Activated naive CD4-positive, alpha-beta T cell treated with anti-CD3 and anti-CD28 coated beads, Interleukin-2, amount 50 U/mL, for 72 hours (primary cell): ENCODE results near the gene CRAT. TPM values are rescaled to one million over a fixed set of nuclear protein-coding genes. Genes with fewer than 3 reads are reported as not detected.
A peak's percentile ranks its signal among the peaks of the same experiment; 100 is the strongest.

Experiments
- ATAC-seq, 2 donors: fragments of 150-1000 bp; cut with Tn5 transposase; 2 replicates each; pipeline ENCODE4 v1.10.0; 2021; ENCODE audit warnings: mild to moderate bottlenecking in 2 of 2, moderate library complexity in 2 of 2
- DNase-seq, 2 donors: peaks; one replicate each; pipeline ENCODE4 v3.0.0; 2021 to 2022; ENCODE audit warnings: low spot score in 2 of 2
- H3K27ac Mint-ChIP-seq, 2 donors: one replicate each; pipeline ENCODE4 v1.8.0; 2022; ENCODE audit warnings: mild to moderate bottlenecking in 2 of 2, mixed read lengths in 2 of 2
- H3K36me3 Mint-ChIP-seq, 2 donors: one replicate each; pipeline ENCODE4 v1.8.0; 2022; ENCODE audit warnings: mixed read lengths in 2 of 2
- H3K9me3 Mint-ChIP-seq, 2 donors: one replicate each; pipeline ENCODE4 v1.8.0; 2022; ENCODE audit warnings: mixed read lengths in 2 of 2
- total RNA-seq, 2 donors: library from RNA; stranded (reverse); gene quantifications; one replicate each; pipeline ENCODE4 v1.2.3, GENCODE V29; 2022

CRAT gene
- total RNA-seq, result 10 to 100 TPM; 14.7 to 35.6 TPM

- peak; percentile 90 to 93 for ATAC-seq
- Mint-ChIP-seq H3K27ac (peak within 1 kb of the TSS; percentile 94 to 97), H3K9me3 (no peaks in the 10 kb centered on the region), H3K36me3 (peaks cover 0 to 9% of the 10 kb centered on the region in 2 donors)
- DNase-seq, result peak; percentile 94 to 95
These were observed at the start of gene CRAT, which contains the start of gene PTPA for GRCh38 chr9:129110740-129111527. CRAT (minus strand) TSS chr9:129110793; CDS start chr9:129110509, 284 bp downstream. PTPA (plus strand) TSS chr9:129111415; CDS start chr9:129111601, 186 bp downstream.

GRCh38 chr9:129156163-129156562 is 45.6 kb upstream of the CRAT start:
- no peaks in the 10 kb centered on the region for H3K36me3 Mint-ChIP-seq
- DNase-seq (no peak), ATAC-seq (no peak)
- no peaks in the 10 kb centered on the region for H3K9me3 Mint-ChIP-seq
- no peak overlapping the region for H3K27ac Mint-ChIP-seq

DNA sequence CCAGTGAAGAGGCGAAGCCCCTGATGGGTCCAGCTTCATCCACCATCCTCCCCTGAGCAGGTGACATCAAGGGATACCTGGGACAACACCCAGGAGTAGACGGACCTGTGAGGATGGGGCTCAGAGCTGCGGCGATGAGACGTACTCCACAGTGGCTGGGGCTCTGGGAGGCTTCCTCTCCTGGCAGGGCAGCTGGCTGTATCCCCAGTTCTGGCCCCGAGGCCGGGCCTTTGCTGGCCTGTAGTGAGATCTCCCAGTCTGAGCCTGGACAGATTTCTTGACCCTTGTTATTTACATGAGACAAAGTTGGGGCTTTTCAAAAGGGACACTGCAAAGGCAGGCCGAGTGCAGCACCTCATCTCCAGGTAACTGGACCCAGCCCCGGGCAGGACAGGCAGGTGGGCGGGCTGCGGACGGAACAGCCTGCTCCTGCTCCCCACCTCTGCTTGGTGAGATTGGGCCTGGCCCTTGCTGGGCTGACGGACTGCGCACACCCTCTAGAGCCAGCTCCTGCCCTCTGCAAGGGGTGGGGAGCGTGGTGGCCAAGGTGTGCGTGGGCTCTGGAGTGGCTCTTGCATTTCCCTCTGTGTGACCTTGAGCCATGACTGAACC is 44.4 kb upstream of the CRAT start:
- ATAC-seq (no peak), DNase-seq (no peak)
- Mint-ChIP-seq H3K27ac (no peak overlapping the region), H3K9me3 (no peaks in the 10 kb centered on the region), H3K36me3 (no peaks in the 10 kb centered on the region)

- Mint-ChIP-seq H3K36me3 (no peaks in the 10 kb centered on the region), H3K9me3 (no peaks in the 10 kb centered on the region), H3K27ac (peak overlapping the region; percentile 37 to 66)
- ATAC-seq (no peak), DNase-seq (no peak)
These were observed 40.9 kb upstream of the CRAT start for GRCh38 chr9:129151469-129151868.

DNA sequence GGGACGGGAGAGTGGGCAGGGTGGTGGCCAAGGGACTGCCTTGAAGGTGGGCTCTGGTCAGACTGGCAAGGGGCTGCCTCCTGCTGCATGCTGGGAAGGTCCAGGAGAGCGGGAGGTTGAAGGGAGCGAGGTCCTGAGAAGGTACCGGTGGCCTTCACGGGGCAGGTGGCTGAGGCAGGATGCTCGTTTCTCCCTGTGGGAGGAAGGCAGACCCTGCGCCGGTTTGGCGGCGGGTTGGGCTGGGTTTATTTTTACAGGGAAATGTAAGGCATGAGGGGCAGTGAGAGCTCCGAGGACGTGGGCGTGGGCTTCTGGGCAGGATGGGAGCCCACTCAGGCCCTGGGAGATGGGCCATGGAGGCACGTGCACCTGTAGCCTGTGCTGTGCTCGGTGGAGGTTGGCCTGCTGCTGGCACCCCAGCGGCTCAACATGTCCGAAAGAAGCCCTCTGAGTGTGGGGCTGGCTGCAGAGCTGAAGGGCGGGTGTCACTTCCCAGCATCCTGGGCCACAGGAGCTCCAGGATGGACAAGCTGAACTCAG is 40.1 kb upstream of the CRAT start:
- Mint-ChIP-seq H3K27ac (peak overlapping the region in 1 of 2 donors; percentile 81), H3K9me3 (no peaks in the 10 kb centered on the region), H3K36me3 (no peaks in the 10 kb centered on the region)
- DNase-seq, result no peak
- no peak for ATAC-seq

DNA sequence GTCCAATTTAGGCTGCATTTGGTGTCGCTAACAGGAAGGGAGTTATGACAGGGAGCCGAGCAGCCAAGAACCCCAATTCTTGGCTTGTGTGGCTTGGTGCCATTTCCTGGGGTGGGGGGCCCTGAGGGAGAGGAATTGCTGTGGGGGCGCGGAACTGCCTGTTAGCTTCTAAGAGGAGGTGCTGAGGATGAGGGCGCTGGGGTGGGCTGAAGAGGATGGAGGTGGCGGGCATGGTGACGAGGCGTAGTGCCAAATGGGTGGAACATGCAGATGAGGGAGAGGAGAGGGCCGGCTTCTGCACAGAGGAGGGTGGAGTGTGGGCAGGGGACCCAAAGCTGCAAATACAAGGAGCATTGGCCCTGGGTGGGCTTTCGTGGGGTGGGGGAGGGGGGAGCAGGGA is 39.5 kb upstream of the CRAT start:
- no peak for DNase-seq
- peak overlapping the region in 1 of 2 donors; percentile 81 for H3K27ac Mint-ChIP-seq
- no peaks in the 10 kb centered on the region for H3K36me3 Mint-ChIP-seq
- no peak for ATAC-seq
- no peaks in the 10 kb centered on the region for H3K9me3 Mint-ChIP-seq

DNA sequence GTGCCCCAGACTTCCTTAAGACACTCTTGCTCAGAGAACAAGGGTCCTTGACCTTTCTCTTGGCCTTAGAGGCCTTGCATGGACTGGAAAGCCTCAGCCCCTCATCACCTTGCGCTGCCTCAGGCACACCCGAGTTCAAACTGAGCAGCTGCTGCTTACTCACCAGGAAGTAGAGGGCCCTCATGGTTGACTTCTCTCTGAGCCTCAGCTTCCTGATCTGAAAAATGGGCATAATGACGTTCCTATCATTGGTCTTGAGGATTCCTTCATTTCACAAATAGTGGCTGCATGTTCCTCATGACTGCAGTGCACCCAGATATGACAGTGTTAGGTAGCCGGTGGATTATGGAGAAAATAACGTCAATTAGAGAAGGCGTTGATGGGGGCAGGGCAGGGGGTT is 38.8 kb upstream of the CRAT start:
- no peak for DNase-seq
- Mint-ChIP-seq H3K27ac (peak overlapping the region in 1 of 2 donors; percentile 33), H3K36me3 (no peaks in the 10 kb centered on the region)

DNA sequence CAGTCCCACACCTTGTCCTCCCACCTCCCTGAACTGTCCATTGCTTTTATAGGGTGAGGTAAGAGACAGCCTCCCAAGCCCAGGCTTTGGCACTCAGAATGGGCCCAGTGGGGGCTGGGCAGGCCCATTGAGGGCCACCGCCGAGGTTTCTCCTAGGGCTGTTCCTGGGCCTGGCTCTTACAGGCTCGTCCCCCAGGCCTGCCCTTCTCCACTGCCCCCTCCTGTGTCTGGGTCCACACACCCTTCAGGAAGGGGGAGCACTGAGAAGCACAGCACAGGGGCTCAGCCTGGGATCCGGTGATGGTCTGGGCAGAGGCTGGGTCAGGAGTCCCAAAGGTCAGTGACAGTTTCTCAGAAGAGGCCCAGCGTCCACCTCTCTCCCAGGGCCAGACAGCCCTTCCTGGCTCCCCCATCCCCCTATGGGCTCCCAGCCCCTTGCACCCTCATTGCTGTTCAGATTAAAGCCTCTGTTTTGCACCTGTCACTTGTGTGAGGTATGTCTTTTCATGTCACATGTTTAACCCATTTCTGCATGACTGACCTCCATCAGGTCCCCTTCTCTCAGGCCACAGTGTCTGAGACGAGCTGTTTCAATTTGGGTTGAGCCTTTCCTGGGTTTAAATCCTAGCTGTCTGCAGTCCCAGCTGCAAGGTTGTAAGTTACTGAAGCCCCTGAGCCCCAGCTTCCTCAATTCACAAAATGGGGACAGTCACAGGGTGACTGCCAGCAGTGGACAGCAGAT is 38.0 kb upstream of the CRAT start:
- H3K9me3 Mint-ChIP-seq, result no peaks in the 10 kb centered on the region
- peaks cover 0 to 6% of the 10 kb centered on the region in 2 donors for H3K36me3 Mint-ChIP-seq
- H3K27ac Mint-ChIP-seq, result peak overlapping the region in 1 of 2 donors; percentile 68
- ATAC-seq (no peak), DNase-seq (no peak)

More for the DNA sequence above, 38.8 kb upstream of the CRAT start:
- H3K9me3 Mint-ChIP-seq, result no peaks in the 10 kb centered on the region
- no peak for ATAC-seq

DNA sequence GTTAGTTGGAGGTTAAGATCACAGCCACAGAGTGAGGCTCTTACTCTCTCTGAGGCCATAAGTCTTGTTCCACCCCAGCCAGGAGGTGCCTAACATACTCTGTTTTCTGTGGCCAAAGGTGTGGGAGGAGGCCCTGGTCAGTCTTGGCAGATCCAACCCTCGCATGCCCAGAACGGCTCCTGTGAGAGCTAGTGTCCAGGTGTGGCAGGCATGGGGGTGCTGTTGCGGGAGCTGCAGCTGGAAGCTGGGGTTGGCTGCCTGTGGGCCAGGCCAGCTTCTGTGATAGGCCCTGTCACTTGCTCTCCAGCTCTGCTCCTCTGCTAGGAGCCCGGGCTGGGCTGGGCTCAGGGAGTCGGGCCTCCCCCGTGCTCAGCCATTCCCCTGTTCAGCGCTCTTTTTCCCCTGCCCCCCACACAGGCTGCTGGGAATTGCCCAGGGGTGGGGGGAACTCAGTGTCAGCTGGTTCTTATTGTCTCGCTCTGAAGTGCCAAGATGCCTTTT is 35.9 kb upstream of the CRAT start:
- ATAC-seq (no peak), DNase-seq (no peak)
- H3K36me3 Mint-ChIP-seq, result peaks cover 4 to 6% of the 10 kb centered on the region in 2 donors
- peak overlapping the region in 1 of 2 donors; percentile 74 for H3K27ac Mint-ChIP-seq
- no peaks in the 10 kb centered on the region for H3K9me3 Mint-ChIP-seq

DNA sequence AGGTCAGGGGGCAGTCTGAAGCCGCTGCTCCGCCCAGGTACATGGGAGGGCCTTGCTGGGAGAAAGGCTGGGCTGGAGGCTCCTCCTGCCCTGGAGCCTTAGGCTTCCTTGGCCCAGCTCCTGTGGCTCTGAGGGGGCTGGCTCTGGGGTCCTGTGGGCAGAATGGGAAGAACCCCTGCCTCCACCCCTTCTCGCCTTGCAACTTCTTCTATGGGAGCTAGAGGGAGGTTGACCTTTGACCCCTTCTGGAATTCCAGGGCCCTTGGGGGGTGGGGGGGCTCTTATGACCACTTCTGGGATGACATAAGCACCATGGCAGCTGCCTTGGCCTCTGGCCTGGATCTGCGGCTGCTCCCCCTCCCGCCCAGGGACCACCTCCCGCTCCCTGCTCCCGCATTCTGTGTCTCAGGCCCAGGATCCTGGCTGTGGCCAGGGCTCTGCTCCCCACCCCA is 35.3 kb upstream of the CRAT start:
- H3K9me3 Mint-ChIP-seq, result no peaks in the 10 kb centered on the region
- ATAC-seq (no peak), DNase-seq (no peak)
- peaks cover 4 to 6% of the 10 kb centered on the region in 2 donors for H3K36me3 Mint-ChIP-seq
- H3K27ac Mint-ChIP-seq, result no peak overlapping the region

DNA sequence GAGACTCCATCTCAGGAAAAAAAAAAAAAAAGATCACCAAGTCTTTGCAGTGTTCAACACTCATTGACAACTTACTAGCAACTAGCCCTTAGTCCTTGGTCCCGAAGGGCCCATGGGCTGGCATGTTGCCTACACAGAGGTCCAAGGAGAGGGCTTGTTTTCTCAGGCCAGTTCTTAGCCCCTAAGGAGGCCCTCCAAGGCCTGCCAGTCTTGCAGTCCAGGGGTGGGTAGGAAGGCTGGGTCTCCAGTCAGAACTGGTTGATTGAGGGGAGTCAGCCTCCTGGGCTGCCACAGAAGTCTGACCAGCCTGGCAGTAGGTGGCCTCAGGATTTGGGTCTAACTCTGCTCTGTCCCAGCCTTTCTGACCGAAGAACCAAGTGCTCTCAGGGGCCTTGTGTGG is 34.7 kb upstream of the CRAT start:
- no peaks in the 10 kb centered on the region for H3K9me3 Mint-ChIP-seq
- peaks cover 4 to 6% of the 10 kb centered on the region in 2 donors for H3K36me3 Mint-ChIP-seq
- no peak for ATAC-seq
- no peak overlapping the region for H3K27ac Mint-ChIP-seq
- no peak for DNase-seq

GRCh38 chr9:129143031-129143927 is 32.7 kb upstream of the CRAT start:
- peak in 1 of 2 donors; percentile 20 for ATAC-seq
- peak overlapping the region; percentile 91 to 95 for H3K27ac Mint-ChIP-seq

DNA sequence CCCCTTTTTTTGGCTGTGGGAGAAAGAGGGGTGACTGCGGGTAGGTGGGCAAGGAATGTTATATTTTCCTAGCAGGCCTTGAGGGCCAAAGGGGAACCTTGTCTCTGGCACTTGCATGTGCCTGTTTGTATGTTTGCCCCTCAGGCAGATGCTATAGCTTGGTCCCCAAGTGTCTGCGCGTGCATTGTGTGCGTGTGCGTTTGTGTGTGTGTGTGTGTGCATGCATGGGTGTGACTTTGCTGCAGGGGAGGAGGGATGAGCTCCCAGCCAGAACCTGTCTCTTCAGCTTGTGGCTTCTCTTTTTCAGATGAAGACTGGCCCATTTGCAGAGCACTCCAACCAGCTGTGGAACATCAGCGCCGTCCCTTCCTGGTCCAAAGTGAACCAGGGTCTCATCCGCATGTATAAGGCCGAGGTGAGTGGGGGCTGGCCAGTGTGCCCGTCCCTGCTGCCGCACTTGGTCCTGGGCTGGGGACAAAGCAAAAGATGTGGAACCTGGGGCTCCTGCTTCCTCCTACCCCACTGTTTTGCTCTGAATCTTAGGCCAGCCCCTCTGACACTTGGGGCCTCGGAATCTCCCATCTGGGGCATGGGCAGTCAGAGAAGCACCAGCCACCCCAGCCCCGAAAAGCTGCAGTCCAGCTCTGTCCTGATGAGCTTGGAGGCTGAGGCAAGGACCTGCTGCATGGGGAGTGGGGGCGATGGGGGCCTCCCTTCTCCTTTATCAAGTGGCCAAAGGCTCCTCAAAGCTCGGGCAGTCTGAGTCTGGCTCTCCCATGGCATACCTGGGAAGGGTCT is 31.7 kb upstream of the CRAT start:
- Mint-ChIP-seq H3K27ac (peak overlapping the region; percentile 29 to 95), H3K9me3 (no peaks in the 10 kb centered on the region), H3K36me3 (peaks cover 4 to 6% of the 10 kb centered on the region in 2 donors)
- ATAC-seq (no peak), DNase-seq (no peak)

More at GRCh38 chr9:129143031-129143927, 32.7 kb upstream of the CRAT start:
- H3K36me3 Mint-ChIP-seq, result peaks cover 4 to 6% of the 10 kb centered on the region in 2 donors
- H3K9me3 Mint-ChIP-seq, result no peaks in the 10 kb centered on the region
- DNase-seq, result peak in 1 of 2 donors; percentile 81

DNA sequence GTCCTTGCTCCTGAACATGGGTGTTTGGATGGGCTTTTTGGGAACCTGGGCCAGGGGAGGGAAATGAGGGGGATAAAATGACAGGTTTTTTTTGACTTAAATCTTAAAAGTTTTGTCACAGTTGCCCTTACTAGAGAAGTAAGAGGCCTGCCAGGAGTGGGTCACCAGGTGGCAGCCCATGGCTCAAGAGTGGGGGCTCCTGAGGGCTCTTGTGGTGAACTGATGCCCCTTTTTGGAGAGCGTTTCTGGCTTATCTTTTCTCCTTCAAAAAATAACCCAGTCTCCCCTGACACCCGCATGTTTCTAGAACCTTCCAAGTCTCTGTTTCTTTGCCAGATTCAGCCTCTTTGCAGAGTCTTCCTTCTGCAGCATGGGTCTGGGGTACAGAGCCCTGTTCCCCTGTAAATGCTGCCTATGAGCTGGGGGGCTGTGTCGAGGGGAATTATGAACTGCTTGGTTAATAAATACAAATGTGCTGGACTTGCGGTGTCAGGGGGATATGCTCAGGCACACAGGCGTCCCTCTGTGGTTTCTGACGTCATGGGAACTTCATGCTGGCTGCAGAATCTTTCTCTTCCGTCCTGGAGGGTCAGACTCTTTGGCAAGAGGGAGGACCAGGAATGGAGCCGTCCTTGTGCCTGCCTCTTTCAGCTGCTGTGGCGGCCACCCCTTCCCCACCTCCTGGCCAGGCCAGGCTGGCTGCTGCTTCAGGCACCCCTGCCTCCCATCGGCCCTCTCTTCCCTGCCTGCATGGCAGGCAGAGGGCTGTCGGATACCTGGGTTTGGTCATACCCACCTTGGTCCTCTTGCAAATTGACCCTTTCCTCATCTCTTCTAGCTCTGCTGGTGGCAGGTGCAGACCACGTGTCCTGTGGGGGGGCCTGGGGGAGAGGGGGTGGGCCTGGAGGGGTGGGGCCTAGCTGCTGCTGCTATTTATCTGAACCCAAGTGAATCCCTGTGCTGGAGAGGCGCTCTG is 30.8 kb upstream of the CRAT start:
- Mint-ChIP-seq H3K36me3 (peaks cover 4 to 6% of the 10 kb centered on the region in 2 donors), H3K27ac (peak overlapping the region; percentile 95 to 96), H3K9me3 (no peaks in the 10 kb centered on the region)
- ATAC-seq, result peak in 1 of 2 donors; percentile 10
- peak in 1 of 2 donors; percentile 64 for DNase-seq
